Mesenteric fat pad (tissue), 1 donor: ENCODE results near the gene SINHCAF. TPM values are rescaled to one million over a fixed set of nuclear protein-coding genes. Genes with fewer than 3 reads are reported as not detected.
A peak's percentile ranks its signal among the peaks of the same experiment; 100 is the strongest.
"Not testable (repeated sequence)": the region's sequence is repeated elsewhere in the genome, so short reads cannot be mapped to it uniquely, and the experiment has no call there.

Source experiments
- DNase-seq: peaks from one replicate; pipeline ENCODE4 v3.0.0-alpha.2; 2020; ENCODE audit warnings: low spot score
- total RNA-seq: library from RNA; stranded (reverse); fragmentation: NEBNext Ultra II Directional; extraction: Animal tissue kit (Norgen Biotek cat#: 25700); gene quantifications from one replicate; pipeline ENCODE4 v1.2.1, GENCODE V29; 2021
- donor health status: DM: yes; HTN: yes; CAD: no.

Gene SINHCAF
- total RNA-seq, 1 donor from 2014 or later = 21.9 TPM

DNA sequence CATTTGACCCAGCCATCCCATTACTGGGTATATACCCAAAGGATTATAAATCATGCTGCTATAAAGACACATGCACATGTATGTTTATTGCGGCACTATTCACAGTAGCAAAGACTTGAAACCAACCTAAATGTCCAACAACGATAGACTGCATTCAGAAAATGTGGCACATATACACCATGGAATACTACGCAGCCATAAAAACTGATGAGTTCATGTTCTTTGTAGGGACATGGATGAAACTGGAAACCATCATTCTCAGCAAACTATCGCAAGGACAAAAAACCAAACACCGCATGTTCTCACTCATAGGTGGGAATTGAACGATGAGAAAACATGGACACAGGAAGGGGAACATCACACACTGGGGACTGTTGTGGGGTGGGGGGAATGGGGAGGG is 52.2 kb downstream of the SINHCAF start:
- not testable (repeated sequence) for DNase-seq

GRCh38 chr12:31272607-31273225 is 53.2 kb downstream of the SINHCAF start:
- DNase-seq = no peak

DNA sequence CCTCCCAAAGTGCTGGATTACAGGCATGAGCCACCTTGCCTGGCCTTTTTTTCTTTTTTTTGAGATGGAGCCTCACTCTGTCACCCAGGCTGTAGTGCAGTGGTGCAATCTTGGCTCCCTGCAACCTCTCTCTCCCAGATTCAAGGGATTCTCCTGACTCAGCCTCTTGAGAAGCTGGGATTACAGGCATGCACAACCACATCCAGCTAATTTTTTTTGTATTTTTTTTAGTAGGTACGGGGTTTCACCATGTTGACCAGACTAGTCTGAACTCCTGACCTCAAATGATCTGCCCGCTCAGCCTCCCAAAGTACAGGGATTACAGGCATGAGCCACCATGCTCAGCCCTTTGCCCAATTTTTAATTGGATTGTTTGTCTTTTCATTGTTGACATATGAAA is 58.0 kb downstream of the SINHCAF start:
- DNase-seq = no peak

GRCh38 chr12:31265722-31266121 is 60.2 kb downstream of the SINHCAF start:
- no peak for DNase-seq

GRCh38 chr12:31263661-31264060 is 62.3 kb downstream of the SINHCAF start:
- DNase-seq = no peak

DNA sequence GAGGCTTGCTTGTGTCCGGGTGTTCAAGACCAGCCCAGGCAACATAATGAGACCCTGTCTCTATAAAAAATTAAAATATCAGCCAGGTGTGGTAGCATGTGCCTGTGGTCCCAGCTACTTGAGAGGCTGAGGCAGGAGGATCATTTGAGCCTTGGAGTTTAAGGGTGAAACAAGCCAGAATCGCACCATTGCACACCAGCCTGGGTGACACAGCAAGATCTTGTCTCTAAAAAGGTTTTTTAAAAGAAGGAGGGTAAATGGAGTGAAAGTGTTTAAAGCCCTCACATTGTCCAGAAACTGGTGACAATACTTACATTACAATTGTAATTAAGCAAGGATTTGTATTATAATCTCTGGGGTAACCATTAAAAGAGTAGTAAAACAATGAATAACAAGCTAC is 64.2 kb downstream of the SINHCAF start:
- no peak for DNase-seq

DNA sequence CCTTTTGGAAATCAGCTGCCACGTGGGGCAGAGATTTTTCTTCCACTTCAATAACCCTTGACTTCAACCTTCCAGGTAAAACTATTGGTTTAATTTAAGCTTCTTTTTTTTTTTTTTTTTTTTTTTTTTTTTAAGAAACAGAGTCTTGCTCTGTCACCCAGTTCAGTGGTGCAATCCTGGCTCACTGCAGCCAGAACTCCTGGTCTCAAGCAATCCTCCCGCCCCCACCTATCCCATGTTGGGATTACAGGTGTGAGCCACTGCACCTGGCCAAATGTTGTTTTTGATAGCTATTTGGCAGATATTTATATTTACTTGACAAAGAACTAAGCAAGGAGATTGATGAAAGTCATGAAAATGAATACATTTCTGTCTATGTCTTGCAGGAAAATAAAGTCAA is 65.1 kb downstream of the SINHCAF start:
- DNase-seq = no peak

- DNase-seq = no peak
These were observed 66.6 kb downstream of the SINHCAF start for GRCh38 chr12:31259136-31259886.

- peak; percentile 82 for DNase-seq
These were observed 68.2 kb downstream of the SINHCAF start for GRCh38 chr12:31257784-31258183.

DNA sequence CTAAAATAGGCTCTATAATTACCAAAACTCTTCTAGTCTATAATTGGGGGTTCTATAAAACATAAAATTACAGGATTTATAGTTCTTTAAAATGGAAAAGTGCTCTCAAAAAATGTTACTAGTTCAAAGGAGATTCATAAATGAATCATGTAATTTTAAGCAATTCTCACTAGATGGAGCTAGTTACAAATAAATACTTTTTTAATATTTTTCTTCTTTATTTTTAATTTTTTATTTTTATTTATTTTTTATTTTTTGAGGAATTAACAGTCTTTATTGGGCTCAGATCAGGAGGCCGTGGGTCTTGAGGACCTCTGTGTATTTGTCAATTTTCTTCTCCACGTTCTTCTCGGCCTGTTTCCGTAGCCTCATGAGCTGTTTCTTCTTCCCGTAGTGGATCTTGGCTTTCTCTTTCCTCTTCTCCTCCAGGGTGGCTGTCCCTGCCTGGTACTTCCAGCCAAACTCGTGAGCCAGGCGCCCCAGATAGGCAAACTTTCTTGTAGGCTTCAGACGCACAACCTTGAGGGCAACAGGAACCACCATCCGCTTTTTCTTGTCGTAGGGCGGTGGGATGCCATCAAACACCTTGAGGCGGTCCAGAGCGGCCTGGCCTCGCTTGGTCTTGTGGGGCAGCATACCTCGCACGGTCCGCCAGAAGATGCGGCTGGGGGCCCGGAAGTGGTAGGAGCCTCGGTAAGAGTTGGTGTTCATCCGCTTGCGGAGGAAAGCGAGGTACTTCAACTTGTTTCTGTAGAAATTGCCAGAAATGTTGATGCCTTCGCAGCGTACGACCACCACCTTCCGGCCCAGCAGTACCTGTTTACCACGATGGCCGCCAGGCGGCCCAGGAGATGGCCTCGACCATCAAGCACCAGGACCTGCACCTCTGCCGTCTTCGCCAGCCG is 74.0 kb downstream of the SINHCAF start:
- not testable (repeated sequence) for DNase-seq

DNA sequence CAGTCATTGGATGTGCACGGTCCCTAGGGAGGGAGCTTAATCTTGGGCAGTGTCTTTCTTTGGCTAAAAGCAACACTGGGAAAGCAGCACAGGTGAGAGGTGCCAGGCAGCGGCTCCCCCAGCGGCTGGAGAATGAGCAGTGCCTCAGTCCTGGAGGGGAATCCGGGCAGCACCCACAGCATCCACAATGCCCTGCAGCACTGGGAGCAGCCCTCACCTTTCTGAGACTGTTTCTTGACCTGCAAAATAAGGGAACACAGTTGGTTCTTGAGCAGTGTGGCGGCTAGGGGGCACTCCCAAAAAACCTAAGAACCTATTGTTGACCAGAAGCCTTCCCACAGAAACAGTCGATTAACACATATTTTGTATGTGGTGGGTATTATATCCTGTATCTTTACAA is 75.8 kb downstream of the SINHCAF start:
- DNase-seq = peak; percentile 68

- no peak for DNase-seq
These were observed 76.6 kb downstream of the SINHCAF start for GRCh38 chr12:31249356-31249755.

- no peak for DNase-seq
These were observed 77.1 kb downstream of the SINHCAF start for GRCh38 chr12:31248815-31249214.

GRCh38 chr12:31248337-31248736 is 77.6 kb downstream of the SINHCAF start:
- no peak for DNase-seq

DNA sequence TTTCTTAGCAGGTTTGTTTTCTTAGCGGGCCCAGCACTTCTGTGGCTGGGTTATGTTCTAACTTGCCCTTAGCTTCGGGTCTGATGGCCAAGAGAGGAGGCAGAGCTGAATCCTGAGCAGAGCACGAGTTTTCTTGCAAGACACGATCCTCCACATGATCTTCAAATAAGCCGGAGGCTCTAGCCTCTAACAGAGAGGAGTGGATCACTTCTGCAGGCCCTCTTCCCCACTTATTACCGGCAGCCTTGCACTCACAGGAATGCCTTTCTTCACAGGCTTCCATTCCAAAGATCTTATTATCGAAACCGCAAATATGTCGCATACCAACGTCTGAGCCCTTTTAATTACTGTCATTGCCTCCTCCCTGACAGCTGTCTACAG is 79.5 kb downstream of the SINHCAF start:
- no peak for DNase-seq

GRCh38 chr12:31245822-31246469 is 80.0 kb downstream of the SINHCAF start:
- DNase-seq = no peak

DNA sequence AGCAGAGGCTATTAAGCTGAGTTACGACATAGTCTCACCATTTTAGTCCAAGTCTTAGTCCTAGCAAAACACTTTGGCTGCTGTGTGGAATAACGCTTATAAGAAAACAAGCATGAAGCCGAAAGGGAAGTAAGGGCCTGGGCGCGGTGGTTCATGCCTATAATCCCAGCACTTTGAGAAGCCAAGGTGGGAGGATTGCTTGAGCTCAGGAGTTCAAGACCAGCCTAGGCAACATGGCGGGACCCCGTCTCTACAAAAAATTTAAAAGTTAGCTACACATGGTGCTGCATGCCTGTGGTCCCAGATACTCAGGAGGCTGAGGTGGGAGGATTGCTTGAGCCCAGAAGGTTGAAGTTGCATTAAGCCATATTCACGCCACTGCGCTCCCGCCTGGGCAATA is 83.5 kb downstream of the SINHCAF start:
- DNase-seq = not testable (repeated sequence)

- DNase-seq = no peak
These were observed 87.1 kb downstream of the SINHCAF start for GRCh38 chr12:31238764-31239387.

DNA sequence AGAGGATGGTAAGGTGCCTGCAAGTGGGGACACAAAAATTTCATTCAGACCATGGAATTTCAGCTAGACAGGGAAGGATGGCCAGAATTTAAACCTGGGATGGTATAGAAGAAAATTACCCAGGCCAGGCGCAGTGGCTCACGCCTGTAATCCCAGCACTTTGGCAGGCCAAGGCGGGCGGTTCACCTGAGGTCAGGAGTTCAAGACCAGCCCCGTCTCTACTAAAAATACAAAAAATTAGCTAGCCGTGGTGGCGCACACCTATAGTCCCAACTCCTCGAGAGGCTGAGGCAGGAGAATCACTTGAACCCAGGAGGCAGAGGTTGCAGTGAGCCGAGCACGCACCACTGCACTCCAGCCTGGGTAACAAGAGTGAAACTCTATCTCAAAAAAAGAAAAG is 87.6 kb downstream of the SINHCAF start:
- DNase-seq = not testable (repeated sequence)

DNA sequence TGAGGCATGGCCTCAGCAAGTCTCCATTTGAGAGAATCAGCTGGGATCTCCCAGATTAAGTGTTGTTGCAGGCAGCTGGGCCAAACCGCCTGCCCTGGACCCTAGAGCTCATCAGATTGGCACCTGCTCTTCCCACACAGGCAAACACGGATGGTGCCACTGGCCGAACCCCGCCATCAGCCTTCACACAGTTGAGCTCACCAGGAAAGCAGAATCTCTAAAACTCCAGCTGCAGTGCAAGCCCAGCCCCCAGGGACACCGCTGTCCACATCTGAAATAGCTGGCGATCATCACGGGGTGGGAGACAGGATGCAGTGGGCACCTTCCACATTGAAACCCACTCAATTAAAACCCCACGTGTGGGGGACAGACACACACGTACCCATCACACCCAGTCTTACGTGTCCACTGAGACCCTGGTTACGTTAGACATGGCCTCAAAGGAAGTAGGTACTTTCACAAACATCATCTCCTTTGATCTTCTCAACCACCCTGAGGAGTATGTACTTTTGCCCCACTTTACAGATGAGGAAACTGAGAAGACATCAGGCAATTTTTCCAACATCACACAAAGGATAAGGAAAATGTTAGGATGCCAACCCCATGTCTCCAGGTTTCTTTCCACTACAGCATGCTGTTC is 88.8 kb downstream of the SINHCAF start:
- DNase-seq = no peak
